Measurements from ENCODE around the gene KLF11.

- TF ChIP-seq POLR2AphosphoS5 (IDR thresholded peaks at IDR 0.05) (no peak), CTCF (IDR thresholded peaks at IDR 0.05) (no peak)
Observed at GRCh38 chr2:10061221-10061925, 18.0 kb downstream of the KLF11 start.

Data from suprapubic skin (tissue), 3 donors.